HG02943 (cell line): ENCODE measurements around the gene MAPK14.
"Not testable (repeated sequence)": the region's sequence is repeated elsewhere in the genome, so short reads cannot be mapped to it uniquely, and the experiment has no call there.

Experiments
- ATAC-seq: cut with Tn5 transposase; IDR thresholded peaks from one replicate; pipeline ENCODE4 v1.9.1; 2021; ENCODE audit warnings: mild to moderate bottlenecking, low read depth, moderate library complexity; ENCODE audit not compliant: unreplicated experiment

MAPK14 gene

GRCh38 chr6:36120018-36120417 is 92.4 kb downstream of the MAPK14 start:
- no peak for ATAC-seq

GRCh38 chr6:36120539-36120938 is 92.9 kb downstream of the MAPK14 start:
- ATAC-seq: no peak

- no peak for ATAC-seq
Measured at GRCh38 chr6:36120979-36121786, 93.6 kb downstream of the MAPK14 start.

DNA sequence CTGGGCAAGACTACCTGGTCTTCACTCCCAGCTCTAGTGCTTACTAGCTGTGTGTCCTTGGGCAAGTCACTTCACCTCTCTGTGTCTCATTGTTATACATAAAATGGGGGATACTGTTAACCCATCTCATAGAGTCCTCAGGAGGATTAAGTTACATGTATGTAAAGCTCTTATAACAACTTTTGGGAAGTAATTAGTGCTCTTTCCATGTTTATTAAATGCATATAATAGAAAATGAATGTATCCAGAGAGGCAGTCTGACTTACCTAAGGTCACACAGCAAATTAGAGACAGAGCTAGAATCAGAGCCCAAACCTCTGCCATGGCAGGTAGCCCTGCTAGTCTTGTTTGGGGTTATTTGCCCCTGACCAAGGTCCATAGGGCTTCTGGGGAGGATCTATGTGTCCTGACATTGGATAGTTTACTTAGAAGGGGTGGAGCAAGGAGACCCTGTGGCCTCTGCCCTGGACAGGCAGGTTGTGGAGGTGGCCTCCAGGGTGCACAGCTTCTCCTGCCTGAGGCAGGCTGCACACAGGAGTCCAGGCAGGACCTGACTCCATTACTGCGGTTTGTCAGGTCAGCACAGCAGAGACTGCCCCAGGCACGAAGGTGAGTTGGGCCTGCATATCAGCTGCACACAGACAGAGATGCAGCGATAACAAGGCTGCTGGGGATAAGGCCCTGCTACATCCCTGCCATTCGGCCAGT is 94.3 kb downstream of the MAPK14 start:
- no peak for ATAC-seq

DNA sequence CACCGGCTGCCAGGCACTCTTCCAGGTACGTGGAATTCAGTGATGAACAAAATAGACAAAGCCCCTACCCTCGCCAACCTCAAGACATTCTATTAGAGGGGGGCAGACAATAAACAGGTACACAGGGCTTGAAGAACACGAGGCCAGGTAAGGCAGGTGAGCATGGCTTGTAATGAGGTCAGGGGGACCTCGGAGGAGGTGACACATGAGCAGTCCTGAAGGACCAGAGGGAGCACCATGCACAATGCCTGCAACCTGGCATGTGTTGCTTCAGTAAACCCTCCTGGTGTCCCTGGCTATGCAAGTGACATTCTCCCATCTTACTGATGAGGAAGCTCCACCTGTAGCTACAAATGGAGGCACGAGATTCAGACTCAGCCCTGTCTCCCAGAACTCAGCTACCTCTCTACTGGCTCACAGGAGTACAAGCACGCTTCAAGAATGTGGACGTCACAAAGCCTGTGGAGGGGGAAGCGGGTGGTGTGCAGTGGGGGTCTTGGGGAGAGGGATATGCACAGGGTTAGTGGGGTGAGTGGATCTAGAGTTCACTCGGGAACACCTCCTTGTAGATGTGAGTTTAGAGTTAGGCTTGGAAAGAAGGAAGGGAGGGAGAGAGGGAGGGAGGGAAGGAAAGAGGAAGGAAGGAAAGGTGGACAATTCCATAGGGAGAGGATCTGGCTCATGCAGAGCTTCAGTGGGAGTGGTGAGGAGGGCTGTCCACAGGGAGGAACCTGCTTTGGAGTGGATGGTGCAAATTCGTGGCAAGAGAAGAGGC is 95.1 kb downstream of the MAPK14 start:
- no peak for ATAC-seq

DNA sequence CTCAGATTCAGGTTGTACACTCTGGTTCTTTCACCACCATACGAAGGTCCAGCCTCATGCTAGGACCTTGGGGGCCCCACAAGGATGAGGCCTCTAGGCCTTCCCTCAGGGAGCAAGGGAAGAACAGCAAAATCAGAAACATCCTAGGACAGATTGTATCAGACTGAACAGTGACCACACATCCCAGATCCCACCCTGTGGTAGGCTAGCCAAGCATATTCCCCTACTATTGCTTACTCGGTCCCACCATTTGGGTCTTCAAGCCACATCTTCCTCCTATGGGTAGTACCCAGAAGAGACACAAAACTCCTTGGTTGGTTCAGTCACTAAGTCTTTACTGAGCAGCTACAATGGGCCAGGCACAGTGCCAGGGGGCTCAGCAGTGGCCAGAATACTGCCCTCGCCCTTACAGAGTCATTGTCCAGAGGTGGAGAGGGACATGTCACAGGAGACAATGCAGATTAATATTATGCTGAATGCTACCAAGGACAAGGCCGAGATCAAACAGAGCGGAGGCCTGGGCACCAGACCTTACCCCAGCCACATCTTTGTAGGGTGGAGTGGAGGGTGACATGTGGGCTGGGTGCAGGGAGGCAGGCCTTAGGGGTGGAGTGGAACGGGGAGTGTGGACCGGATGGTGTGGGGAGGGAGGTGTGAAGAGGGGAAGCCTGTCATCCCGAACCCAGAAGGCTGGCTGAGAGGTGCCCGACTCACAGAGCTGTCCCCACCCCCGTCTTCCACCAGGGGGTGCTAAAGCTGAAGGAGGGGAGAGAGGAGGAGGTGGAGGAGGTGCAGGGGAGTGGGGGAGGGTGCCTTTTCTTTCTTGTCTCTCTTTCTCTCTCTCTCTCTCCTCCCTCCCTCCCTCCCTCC is 95.9 kb downstream of the MAPK14 start:
- ATAC-seq: no peak

GRCh38 chr6:36124346-36124745 is 96.7 kb downstream of the MAPK14 start:
- not testable (repeated sequence) for ATAC-seq

- ATAC-seq: no peak
Measured at GRCh38 chr6:36124881-36125280, 97.3 kb downstream of the MAPK14 start.

DNA sequence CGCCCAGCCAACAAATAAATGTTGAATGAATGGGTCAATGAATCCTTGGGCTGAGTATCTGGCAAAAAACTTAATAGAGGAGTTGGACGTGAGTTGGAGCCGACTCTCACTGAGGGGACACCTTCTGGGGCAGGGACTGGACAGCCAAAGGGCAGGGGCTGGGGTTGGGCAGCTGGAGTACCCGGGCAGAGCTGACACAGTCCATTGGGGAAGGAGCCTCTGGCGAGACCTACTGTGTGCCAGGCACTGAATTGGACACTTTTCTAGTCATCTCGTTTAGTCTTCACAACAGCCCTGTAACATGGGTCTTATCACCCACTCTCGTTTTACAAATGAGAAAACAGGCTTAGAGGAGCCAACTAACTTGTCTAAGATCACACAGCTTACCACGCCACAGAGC is 98.0 kb downstream of the MAPK14 start:
- no peak for ATAC-seq

- ATAC-seq: no peak
Measured at GRCh38 chr6:36126121-36126520, 98.5 kb downstream of the MAPK14 start.

DNA sequence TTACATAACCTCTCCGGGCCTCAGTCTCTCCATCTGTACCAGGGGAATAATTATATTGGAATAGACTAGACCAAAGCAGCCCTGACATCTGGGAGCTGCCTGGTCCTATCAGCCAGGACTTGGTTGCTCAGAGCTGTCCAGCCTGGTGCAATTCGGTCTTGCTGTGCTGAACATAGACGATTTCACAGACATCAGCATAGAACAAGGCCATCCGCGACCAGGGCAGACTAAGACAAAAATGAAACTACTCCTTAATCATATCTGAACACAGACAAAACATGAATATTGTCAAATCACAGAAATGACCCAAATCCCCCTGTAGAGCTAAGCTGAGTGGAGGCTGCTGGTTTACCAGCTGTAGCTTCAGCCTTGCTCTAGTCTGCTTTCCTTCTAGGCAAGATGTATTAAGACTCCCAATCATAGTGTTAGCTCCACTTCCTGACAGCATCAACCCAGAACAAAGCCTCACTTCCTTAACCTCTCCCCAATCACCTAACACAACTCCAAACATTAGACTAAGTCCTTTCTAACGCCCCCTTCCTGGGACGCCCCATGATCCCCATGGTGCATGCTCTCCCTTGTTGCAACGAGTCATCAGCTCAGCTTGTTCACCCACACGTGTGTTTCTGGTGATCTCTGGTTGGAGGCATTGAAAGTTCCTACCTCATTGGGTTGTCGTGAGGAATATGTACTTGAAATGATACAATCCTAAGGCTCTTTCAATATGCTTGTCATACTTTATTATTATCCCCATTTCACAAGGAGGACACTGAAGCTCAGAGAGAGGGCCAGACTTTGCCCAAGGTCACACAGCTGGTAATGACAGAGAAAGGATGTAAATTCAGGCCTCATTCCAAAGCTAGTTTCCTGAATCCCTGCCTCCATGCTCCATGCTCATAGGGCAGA is 99.2 kb downstream of the MAPK14 start:
- no peak for ATAC-seq

DNA sequence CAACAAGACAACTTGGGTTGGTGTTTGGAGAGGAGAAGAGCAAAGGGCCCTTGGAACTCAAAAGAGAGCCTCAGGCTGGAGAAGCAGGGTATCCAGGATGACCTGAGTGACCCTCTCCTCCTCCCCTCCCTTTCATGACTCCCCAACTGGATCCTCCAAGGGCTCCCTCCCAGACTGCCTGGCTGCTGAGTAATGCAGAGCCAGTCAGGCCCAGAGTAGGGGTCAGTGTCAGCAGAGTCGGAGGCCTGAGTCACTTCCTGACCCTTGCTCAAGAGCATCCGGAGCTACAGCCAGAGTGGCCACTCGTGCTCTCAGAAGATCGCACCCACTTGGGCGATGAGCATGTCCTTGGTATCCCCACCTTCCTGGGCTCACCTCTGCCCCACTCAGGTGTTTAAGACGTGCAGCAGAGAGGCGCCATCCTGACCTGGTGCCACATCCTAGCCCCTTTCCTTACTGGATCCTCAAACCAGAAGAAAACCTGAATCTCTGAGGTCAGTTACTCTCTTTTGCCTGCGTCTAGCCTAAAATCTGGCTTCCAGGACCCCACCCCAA is 99.9 kb downstream of the MAPK14 start:
- no peak for ATAC-seq

DNA sequence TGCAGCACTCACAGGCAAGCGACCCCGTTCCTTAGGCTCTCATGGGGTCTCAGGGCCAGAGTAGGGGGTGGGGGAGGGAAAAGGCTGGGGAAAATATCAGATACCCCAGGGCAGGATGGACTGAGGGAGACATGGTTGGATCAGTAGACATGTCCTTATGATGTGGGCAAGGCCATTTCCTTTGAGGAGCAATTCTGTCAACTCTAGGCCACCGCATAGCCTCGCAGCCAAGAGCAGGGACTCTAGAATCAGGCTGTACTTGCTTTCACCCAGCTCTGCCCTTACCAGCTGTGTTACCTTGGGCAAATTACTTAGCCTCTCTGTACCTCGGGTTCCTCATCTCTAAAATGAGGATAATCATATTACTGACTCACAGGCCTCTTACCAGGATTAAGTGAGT is 100.5 kb downstream of the MAPK14 start:
- ATAC-seq: no peak

- no peak for ATAC-seq
Measured at GRCh38 chr6:36128793-36129192, 101.2 kb downstream of the MAPK14 start.

DNA sequence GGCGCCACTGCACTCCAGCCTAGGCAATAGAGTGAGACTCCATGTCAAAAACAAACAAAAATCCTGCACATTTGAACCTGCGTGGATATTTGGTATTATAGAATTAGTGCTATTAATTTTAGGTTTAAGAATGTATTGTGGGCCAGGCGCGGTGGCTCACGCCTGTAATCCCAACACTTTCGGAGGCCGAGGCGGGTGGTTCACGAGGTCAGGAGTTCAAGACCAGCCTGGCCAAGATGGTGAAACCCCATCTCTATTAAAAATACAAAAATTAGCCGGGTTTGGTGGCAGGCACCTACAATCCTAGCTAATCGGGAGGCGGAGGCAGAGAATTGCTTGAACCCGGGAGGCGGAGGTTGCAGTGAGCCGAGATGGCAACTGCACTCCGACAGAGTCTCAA is 101.7 kb downstream of the MAPK14 start:
- ATAC-seq: not testable (repeated sequence)

DNA sequence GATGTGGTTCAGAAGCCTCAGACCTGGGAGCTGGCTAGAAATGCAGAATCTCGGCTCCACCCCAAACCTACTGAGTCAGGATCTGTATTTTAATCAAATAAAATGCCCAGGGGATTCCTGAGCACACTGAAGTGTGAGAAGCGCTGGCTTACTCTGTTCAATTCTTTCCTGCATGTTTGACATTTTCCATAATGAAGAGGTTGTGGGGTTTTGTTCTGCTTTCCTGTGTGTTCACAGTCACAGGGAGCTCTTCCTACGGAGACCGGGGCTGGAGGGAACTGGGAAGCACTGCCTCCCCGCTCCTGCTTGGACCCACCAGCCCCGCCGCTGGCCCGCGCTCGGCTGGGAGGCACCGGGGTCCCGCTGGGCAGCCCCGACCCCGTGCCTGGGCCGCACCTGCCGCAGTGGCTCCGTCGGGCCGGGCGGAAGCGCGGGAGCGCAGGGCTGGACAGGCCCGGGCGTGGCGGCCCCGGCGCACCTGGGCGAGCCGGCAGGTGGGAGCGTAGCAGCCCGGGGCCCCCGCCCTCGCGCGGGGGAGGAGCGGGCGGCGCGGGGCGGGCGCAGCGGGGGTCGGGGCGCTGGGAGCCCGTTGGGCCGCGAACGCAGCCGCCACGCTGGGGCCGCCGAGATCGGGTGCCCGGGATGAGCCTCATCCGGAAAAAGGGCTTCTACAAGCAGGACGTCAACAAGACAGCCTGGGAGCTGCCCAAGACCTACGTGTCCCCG is 102.5 kb downstream of the MAPK14 start, which contains the start of gene MAPK13:
Gene MAPK13, plus strand, starts transcription at position 573 of the 726 bp plus-strand sequence. Its CDS starts 70 bp downstream, at position 643.
- no peak for ATAC-seq

GRCh38 chr6:36130667-36131510 is 103.3 kb downstream of the MAPK14 start:
- no peak for ATAC-seq
